Neural progenitor cell (in vitro differentiated cells): ENCODE results near the gene TAS2R8.

ENCODE experiments used
- EZH2 ChIP-seq: fragments of 200-600 bp; sonication (generic); IDR thresholded peaks from 2 replicates; pipeline ENCODE4 v1.6.1; 2017; ENCODE audit warnings: antibody characterized with exemption, mild to moderate bottlenecking, moderate library complexity
- TF ChIP-seq, protein P1 (sequence below): fragments of 200-600 bp; sonication (generic); IDR thresholded peaks from 2 replicates; pipeline ENCODE4 v1.5.1; 2017; ENCODE audit warnings: antibody characterized with exemption, mild to moderate bottlenecking

DNA sequence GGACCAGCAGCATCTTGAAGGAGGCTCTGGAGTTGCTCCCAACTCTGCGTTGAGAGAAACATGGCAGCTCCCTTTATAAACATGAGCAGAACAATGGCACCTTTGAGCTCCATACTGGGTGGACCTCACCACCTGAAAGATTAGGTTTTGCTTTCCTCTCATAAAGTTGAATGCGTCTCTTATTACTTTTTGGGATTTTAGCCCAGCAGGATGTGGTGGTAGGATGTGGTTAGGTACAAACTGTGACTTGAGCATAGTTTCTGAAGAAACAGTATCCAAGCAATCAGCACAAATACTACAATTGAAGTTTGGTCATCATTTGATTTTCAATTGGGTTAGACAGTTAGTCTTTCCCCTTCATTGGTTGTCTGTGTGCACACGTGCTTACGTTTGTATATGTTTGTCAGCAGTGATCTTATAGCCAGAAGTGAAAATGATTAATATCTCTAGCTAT, 42.4 kb upstream of the TAS2R8 start, which contains the start of gene PRR4:
- TF ChIP-seq, protein P1, sequence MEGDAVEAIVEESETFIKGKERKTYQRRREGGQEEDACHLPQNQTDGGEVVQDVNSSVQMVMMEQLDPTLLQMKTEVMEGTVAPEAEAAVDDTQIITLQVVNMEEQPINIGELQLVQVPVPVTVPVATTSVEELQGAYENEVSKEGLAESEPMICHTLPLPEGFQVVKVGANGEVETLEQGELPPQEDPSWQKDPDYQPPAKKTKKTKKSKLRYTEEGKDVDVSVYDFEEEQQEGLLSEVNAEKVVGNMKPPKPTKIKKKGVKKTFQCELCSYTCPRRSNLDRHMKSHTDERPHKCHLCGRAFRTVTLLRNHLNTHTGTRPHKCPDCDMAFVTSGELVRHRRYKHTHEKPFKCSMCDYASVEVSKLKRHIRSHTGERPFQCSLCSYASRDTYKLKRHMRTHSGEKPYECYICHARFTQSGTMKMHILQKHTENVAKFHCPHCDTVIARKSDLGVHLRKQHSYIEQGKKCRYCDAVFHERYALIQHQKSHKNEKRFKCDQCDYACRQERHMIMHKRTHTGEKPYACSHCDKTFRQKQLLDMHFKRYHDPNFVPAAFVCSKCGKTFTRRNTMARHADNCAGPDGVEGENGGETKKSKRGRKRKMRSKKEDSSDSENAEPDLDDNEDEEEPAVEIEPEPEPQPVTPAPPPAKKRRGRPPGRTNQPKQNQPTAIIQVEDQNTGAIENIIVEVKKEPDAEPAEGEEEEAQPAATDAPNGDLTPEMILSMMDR = no peak
- TF ChIP-seq EZH2 = no peak
